NCI-H2107 treated with DMSO at 0.1 percent for 48 hours (cell line): ENCODE measurements around the gene MACIR.

ENCODE experiments used
- DNase-seq: peaks from one replicate; lab custom pipeline; 2025; ENCODE audit not compliant: unreplicated experiment; lab: John Stamatoyannopoulos, UW

The MACIR gene

GRCh38 chr5:103290846-103291245 lies 32.3 kb downstream of the MACIR start:
- DNase-seq, result no peak

- DNase-seq, result no peak
Observed at GRCh38 chr5:103291606-103292005, 33.0 kb downstream of the MACIR start.

GRCh38 chr5:103293099-103293498 lies 34.5 kb downstream of the MACIR start:
- DNase-seq, result no peak

GRCh38 chr5:103293719-103294118 lies 35.2 kb downstream of the MACIR start:
- no peak for DNase-seq

GRCh38 chr5:103294906-103295305 lies 36.3 kb downstream of the MACIR start:
- DNase-seq, result no peak

- DNase-seq, result no peak
Observed at GRCh38 chr5:103295424-103295823, 36.9 kb downstream of the MACIR start.

- no peak for DNase-seq
Observed at GRCh38 chr5:103295871-103296270, 37.3 kb downstream of the MACIR start.

GRCh38 chr5:103298117-103298516 lies 39.6 kb downstream of the MACIR start:
- DNase-seq, result no peak

GRCh38 chr5:103298607-103299188 lies 40.1 kb downstream of the MACIR start:
- DNase-seq, result no peak

GRCh38 chr5:103305809-103306208 lies 47.2 kb downstream of the MACIR start:
- no peak for DNase-seq

- no peak for DNase-seq
Observed at GRCh38 chr5:103307470-103307869, 48.9 kb downstream of the MACIR start.

- DNase-seq, result no peak
Observed at GRCh38 chr5:103308774-103309173, 50.2 kb downstream of the MACIR start.

GRCh38 chr5:103313056-103313455 lies 54.5 kb downstream of the MACIR start:
- DNase-seq, result no peak

- no peak for DNase-seq
Observed at GRCh38 chr5:103315455-103315854, 56.9 kb downstream of the MACIR start.

GRCh38 chr5:103327451-103327850 lies 68.9 kb downstream of the MACIR start:
- DNase-seq, result no peak

- DNase-seq, result no peak
Observed at GRCh38 chr5:103327893-103328292, 69.3 kb downstream of the MACIR start.
